ENCODE measurements around the gene NCOA3.
A peak's percentile ranks its signal among the peaks of the same experiment; 100 is the strongest.

The NCOA3 gene

GRCh38 chr20:47529840-47530239 lies 28.2 kb downstream of the NCOA3 start:
- TF ChIP-seq POLR2A (IDR thresholded peaks at IDR 0.05; ENCODE audit: low read length) = no peak
- TF ChIP-seq GATA1 (IDR thresholded peaks at IDR 0.05; ENCODE audit: low read depth, low read length) = no peak
- no peak for DNase-seq

GRCh38 chr20:47531458-47531857 lies 29.8 kb downstream of the NCOA3 start:
- TF ChIP-seq POLR2A (IDR thresholded peaks at IDR 0.05; ENCODE audit: low read length) = no peak
- no peak for TF ChIP-seq GATA1 (IDR thresholded peaks at IDR 0.05; ENCODE audit: low read depth, low read length)
- no peak for DNase-seq

- DNase-seq = no peak
- no peak for TF ChIP-seq GATA1 (IDR thresholded peaks at IDR 0.05; ENCODE audit: low read depth, low read length)
- no peak for TF ChIP-seq POLR2A (IDR thresholded peaks at IDR 0.05; ENCODE audit: low read length)
These were observed 30.3 kb downstream of the NCOA3 start for GRCh38 chr20:47532002-47532401.

DNA sequence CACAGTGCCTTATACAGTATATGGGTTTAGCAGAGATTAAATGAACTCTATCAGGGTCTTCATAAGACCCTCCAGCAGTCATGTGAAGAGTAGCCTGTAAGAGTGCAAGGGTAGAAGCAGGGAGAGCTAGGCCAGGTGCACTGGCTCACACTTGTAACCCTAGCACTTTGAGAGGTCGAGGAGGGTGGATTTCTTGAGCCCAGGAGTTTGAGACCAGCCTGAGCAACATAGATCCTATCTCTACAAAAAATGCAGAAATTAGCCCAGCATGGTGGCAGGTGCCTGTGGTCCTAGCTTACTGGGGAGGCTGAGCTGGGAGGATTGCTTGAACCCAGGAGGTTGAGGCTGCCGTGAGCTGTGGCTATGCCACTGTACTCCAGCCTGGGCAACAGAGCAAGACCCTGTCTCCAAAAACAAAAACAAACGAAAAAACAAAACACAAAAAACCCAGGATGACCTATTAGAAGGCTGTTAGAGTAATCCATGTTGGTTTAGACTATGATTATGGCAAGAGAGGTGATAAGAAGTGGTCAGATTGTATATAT lies 31.9 kb downstream of the NCOA3 start:
- no peak for DNase-seq
- no peak for TF ChIP-seq POLR2A (IDR thresholded peaks at IDR 0.05; ENCODE audit: low read length)
- no peak for TF ChIP-seq GATA1 (IDR thresholded peaks at IDR 0.05; ENCODE audit: low read depth, low read length)

DNA sequence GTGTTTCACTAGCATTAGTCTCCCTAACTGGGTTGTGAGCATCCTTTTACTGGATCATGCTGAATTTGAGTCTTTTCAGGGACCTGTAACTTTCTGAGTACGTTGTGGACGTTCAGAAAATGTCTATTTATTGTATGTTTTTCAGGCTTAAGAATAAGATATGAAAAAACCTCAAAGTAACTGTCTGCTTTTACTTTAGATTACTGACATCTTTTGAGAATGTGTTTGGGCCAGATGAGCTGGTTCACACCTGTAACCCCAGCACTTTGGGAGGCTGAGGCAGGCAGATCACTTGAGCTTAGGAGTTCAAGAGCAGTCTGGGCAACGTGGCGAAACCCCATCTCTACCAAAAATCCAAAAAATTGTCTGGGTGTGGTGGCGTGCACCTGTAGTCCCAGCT lies 32.7 kb downstream of the NCOA3 start:
- DNase-seq = no peak
- TF ChIP-seq POLR2A (IDR thresholded peaks at IDR 0.05; ENCODE audit: low read length) (no peak), GATA1 (IDR thresholded peaks at IDR 0.05; ENCODE audit: low read depth, low read length) (no peak)

DNA sequence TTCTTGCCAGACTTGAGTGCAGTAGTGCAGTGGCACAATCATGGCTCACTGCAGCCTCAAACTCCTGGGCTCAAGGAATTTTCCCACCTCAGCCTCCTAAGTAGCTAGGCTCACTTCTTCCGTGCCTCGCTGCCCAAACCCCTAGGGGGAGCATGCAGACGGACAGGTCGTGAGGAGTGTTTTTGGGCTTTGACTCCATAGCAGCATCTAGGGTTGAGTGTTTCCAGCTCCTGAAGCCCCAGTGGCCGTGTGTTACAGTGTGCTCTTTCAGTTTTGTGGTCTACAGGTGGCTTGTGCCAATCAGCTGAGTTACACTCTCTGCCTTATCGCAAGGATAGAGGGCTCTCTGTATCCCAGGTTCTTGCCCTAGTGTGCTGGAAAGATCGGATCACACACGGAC lies 33.4 kb downstream of the NCOA3 start:
- DNase-seq = no peak
- TF ChIP-seq POLR2A (IDR thresholded peaks at IDR 0.05; ENCODE audit: low read length) = no peak
- no peak for TF ChIP-seq GATA1 (IDR thresholded peaks at IDR 0.05; ENCODE audit: low read depth, low read length)

DNA sequence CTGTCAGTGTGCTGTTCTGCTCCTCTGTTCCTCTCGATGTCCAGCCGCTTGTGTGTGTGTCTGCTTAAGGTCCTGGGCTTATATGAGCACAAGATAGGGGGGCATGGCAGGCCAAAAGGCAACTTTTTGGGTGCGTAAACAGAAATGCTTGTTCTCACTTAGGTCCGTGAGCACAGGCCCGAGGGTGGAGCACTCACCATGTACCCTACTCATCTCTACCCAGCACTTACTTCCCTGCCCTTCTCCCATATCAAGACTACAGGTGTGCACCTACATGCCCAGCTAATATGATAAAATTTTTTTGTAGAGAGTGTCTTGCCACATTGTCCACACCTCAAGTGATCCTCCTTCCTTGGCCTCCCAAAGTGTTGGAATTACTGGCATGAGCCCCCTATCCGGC lies 34.3 kb downstream of the NCOA3 start:
- DNase-seq = no peak
- TF ChIP-seq POLR2A (IDR thresholded peaks at IDR 0.05; ENCODE audit: low read length) (no peak), GATA1 (IDR thresholded peaks at IDR 0.05; ENCODE audit: low read depth, low read length) (no peak)

DNA sequence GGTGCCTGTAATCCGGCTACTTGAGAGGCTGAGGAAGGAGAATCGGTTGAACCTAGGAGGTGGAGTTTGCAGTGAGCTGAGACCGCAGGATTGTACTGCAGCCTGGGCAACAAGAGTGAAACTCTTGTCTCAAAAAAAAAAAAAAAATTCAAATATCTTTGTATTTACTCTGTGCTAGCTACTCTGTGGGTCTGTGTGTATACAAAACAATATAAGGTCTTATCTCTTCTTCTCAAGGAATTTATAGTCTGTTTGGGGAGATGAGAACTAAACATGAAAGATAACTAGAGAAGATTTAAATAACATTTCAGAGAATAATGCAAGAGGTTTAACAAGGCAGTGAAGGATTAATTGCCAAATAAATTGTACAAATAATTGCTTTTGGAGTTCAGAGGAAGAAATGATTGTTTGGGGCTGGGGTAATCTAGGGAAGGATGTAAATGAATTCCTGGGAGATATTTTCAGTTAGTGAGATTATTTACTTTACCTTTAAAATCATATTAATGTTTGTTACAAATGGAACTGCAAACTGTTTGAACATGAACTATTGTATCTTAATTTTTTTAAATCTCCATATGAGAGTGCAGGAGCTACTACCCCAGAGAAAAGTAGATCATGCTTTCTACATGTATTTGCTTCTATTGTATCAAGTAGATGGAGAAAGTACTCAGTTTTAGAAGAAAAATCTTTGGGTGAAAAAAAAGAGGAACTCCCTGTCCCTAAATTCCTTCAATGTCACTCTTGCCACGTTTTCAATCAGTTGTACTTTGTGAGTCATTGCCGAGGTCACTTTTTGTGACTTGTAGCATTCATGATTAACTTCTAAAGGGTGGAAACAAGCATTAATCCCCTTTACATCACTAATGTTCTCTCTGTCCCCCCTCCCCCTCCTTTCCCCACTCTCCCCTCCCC lies 39.0 kb downstream of the NCOA3 start:
- TF ChIP-seq POLR2A (IDR thresholded peaks at IDR 0.05; ENCODE audit: low read length) = no peak
- TF ChIP-seq GATA1 (IDR thresholded peaks at IDR 0.05; ENCODE audit: low read depth, low read length) = no peak
- DNase-seq = peak in 1 of 2 experiments; percentile 17

GRCh38 chr20:47541355-47541922 lies 39.8 kb downstream of the NCOA3 start:
- no peak for TF ChIP-seq POLR2A (IDR thresholded peaks at IDR 0.05; ENCODE audit: low read length)
- no peak for TF ChIP-seq GATA1 (IDR thresholded peaks at IDR 0.05; ENCODE audit: low read depth, low read length)
- no peak for DNase-seq

GRCh38 chr20:47543006-47543431 lies 41.3 kb downstream of the NCOA3 start:
- TF ChIP-seq GATA1 (IDR thresholded peaks at IDR 0.05; ENCODE audit: low read depth, low read length) = no peak
- TF ChIP-seq POLR2A (IDR thresholded peaks at IDR 0.05; ENCODE audit: low read length) = no peak
- DNase-seq = no peak

- no peak for DNase-seq
- TF ChIP-seq GATA1 (IDR thresholded peaks at IDR 0.05; ENCODE audit: low read depth, low read length) (no peak), POLR2A (IDR thresholded peaks at IDR 0.05; ENCODE audit: low read length) (no peak)
These were observed 42.6 kb downstream of the NCOA3 start for GRCh38 chr20:47544240-47544639.

GRCh38 chr20:47544852-47545251 lies 43.2 kb downstream of the NCOA3 start:
- no peak for TF ChIP-seq GATA1 (IDR thresholded peaks at IDR 0.05; ENCODE audit: low read depth, low read length)
- TF ChIP-seq POLR2A (IDR thresholded peaks at IDR 0.05; ENCODE audit: low read length) = no peak
- no peak for DNase-seq

DNA sequence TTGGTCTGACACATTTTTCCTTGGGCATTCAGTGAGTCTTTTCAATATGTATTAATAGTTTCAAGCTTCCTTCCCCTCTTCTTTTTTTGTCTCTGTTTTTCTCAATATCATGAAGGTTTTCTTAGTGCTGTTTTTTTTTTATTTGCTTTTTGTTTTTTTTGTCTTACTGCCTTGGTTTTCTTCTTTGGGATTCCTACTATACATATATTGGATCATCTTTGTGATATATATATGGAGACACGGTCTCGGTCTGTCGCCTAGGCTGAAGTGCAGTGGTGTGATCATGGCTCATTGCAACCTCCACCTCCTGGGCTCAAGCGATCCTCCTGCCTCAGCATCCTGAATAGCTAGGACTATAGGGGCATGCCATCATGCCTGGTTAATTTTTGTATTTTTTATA lies 43.8 kb downstream of the NCOA3 start:
- no peak for DNase-seq
- TF ChIP-seq POLR2A (IDR thresholded peaks at IDR 0.05; ENCODE audit: low read length) (no peak), GATA1 (IDR thresholded peaks at IDR 0.05; ENCODE audit: low read depth, low read length) (no peak)

DNA sequence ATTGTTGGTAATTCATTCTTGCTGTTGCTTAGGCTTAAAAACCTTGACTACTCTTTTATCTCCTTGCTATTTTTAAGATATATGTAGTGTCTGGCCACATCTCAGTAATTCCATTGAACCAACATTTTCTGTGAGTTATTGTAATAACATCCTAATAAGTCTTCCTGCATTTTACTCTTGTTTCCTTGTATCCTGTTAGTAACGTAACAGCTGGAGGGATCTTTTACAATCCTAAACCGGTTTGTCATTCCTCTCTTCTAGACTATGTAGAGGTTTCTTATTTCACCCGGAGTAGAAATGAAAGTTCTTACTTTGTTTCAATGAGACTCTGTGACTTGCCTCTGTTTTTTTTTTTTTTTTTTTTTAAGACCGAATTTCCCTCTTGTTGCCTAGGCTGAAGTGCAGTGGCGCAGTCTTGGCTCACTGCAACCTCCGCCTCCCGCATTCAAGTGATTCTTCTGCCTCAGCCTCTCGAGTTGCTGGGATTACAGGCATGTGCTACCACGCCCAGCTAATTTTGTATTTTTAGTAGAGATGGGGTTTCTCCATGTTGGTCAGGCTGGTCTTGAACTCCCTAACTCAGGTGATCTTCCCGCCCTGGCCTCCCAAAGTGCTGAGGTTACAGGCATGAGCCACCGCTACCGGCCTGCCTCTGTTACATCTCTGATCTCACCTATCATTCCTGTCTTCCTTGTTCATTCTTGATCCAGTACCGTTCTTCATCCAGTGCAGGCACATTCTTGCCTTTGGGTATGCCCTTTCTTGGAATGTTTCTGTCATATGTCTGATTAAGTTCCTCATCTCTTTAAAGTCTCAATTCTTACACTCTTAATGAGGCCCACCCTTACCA lies 44.7 kb downstream of the NCOA3 start:
- no peak for TF ChIP-seq GATA1 (IDR thresholded peaks at IDR 0.05; ENCODE audit: low read depth, low read length)
- TF ChIP-seq POLR2A (IDR thresholded peaks at IDR 0.05; ENCODE audit: low read length) = no peak
- DNase-seq = no peak
